HG02798 (cell line): ENCODE results near the gene AHRR.
"Not testable (repeated sequence)": the region's sequence is repeated elsewhere in the genome, so short reads cannot be mapped to it uniquely, and the experiment has no call there.

ENCODE experiments used
- ATAC-seq: cut with Tn5 transposase; IDR thresholded peaks from one replicate; pipeline ENCODE4 v1.9.1; 2021; ENCODE audit warnings: mild to moderate bottlenecking; ENCODE audit not compliant: unreplicated experiment, poor library complexity

The AHRR gene

DNA sequence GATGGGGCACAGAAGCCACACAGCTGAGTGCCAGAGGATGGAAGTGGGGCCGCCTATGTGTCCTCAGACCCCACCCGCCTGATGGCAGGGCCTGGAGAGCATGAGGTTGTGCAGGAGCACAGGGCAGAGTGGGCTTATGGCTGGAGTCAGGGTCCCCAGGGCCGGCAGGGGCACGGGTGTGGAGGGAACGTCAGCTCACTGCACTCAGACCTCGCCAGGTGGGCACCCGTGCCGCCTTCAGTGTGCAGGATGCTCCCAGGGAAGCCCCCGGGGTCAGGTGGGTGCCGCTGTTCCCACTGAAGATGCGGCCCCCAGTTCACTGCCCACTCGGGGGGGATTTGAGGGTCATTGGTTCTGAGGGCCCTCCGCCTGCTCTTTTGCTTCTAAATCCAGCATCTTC is 156.4 kb downstream of the AHRR start:
- ATAC-seq: no peak

DNA sequence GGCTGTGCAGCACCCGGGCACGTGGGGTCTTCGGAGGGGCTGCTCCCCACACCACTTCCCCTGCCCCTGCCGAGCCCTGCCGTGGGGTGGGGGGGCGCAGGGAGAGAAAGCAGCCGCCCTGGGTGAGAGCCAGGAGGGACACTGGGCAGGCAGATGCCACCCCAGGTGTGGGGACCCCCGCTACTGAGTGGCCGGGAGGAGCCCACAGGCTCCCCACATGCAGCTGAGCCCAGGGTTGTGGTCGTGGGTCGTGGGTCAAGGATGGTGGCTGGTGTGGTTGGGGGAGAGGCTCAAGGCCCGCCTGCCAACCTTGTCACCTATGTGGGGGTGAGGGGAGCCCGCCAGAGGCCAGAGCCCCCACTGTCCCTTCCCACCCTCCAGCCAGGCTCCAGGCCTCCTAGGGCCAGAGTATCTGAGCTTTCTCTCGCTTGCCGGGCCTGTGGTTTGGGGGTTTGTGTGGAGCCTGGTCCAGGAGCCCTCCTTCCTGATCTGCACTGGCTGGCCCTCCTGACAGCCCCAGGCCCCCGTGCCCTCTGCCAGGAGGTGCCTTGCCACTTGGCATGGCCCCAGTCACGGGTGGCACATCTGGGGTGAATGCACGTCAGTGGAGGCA is 157.0 kb downstream of the AHRR start:
- no peak for ATAC-seq

DNA sequence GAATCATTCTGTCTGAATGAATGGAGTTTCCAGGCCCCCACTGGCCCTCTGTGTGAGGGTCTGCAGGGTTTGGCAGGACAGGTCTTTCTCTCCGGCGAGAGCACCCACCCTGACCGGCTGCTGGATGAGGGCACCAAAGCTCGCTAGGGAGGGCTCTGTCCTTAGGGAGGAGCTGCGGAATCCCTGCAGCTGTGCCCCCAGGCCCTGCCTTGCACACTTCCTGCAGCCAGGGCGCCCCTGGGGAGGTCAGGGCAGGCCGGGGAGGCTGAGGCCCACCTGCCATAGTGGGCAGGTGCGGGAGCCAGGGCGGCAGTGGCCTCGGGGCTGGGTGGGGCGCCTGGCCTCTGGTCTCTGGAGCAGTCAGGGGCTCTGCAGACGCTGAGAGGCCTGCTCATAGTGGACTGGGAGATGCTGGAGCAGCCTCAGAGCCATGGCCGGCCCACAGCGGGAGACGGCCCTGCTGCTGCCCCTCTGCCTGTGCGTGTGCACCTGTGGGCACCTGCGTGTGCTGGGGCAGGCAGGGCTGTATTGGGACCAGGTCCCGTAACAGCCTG is 157.5 kb downstream of the AHRR start:
- no peak for ATAC-seq

DNA sequence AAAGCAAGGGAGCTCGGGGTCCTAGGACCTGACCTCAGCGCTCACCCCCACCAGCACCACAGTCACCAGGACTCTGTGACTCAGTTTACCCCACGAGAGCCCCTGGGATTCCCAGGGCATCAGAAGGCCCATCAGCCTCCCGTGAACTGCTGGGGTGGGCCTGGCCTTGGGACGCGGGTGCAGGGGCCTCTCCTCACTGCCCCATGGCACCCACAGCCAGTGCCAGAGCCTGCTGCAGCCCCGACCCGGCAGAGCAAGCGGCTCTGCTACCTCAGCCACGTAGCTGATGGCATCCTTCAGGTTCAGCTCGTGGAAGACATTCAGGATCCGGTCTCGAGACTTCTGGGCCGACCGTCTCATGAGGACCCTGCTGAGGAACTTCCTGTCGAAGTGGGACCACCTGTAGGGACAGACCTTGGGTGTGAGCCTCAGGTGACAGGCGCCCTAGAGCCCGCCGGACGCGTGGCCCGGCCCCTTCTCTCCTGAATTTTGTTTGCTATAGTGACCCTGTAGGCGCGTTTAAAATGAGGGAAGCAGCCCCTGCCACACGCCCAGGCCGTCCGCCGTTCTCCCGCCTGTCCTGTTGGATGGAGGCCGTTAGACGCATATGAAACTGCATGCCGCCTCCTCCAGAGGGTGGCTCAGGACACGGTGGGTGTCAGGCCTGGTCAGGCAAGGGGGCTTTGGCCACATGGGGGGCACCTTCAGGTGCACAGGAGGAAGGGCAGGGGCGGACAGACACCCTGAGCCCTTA is 158.2 kb downstream of the AHRR start:
- no peak for ATAC-seq

DNA sequence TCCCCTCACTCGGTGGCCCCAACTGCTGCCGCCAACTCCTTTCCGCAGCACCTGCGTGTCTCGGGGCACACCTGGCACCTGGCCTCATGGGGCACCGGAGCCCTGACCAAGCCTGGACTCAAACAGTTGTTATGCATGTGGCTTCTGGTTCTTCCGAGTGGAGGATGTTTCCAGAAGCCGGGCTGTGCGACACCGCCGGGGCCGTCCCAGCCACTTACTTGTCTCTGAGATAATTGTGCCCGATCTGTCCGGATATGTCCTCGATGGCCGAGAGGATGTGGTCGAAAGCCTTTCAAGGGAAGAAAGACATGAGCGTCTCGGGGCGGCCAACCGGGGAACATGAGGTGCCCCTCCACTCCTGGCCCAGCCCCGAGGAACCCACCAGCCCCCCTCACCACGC is 159.8 kb downstream of the AHRR start:
- no peak for ATAC-seq

GRCh38 chr5:482021-482420 is 160.5 kb downstream of the AHRR start:
- ATAC-seq: no peak

GRCh38 chr5:482506-482905 is 161.0 kb downstream of the AHRR start:
- no peak for ATAC-seq

DNA sequence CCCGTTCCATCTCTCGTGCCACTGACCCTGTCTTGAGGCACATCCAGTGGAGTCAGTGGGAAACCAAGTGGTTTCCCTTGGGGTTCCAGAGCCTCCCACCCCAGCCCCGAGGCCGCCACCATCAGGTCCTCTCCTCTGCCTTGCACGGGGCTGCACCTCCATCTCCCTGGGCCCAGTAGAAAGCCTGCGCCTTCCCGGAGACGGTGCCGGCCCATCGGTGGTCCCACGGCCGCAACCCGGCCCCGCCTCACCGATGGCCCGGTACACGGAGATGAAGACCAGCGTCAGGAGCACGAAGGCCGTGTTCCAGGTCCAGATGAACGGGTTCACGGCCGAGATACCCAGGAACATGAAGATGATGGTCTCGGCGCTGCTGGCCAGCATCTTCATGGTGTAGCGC is 161.5 kb downstream of the AHRR start:
- ATAC-seq: no peak

GRCh38 chr5:483434-484140 is 162.1 kb downstream of the AHRR start:
- ATAC-seq: no peak

DNA sequence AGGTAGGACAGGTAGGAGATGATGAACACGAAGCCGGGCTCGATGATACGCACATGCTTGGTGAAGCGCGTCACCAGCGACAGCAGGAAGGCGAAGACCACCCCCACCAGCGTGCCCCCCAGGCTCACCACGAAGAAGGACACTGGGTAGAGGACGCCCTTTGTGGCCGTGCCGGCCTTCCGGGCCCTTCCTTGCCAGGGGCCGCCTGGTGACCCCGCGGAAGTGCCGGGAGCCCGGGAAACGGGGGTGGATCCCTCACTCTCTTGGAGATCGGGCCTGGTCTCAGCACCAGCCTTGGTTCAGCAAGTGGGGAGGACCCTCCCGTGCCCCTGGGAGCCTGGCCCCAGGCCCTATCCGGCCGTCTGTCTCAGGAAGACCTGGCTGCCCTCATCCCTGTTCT is 163.0 kb downstream of the AHRR start:
- no peak for ATAC-seq

GRCh38 chr5:485113-485945 is 163.8 kb downstream of the AHRR start:
- ATAC-seq: no peak

- ATAC-seq: no peak
Observed at GRCh38 chr5:485946-486491, 164.5 kb downstream of the AHRR start.

DNA sequence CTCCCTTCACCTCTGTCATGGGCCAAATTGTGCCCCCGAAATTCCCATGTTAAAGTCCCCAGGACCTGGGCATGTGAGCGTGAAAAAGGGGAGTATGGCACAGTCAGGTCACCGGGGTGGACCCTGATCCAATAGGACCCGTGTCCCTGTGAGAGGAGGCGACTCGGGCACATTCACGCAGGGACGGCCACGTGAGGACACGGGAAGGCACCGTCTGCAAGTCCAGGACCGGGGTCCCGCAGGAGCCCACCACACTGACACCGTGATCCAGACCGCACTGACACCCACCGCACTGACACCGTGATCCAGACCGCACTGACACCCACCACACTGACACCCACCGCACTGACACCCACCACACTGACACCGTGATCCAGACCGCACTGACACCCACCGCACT is 165.1 kb downstream of the AHRR start:
- not testable (repeated sequence) for ATAC-seq
